Subcutaneous abdominal adipose tissue (tissue), 5 donors: Measurements from ENCODE around the gene METAP1.

Source experiments
- H3K27ac ChIP-seq: one replicate; pipeline ENCODE4 v1.7.0; 2013; ENCODE audit warnings: low read depth, mild to moderate bottlenecking, inconsistent platforms, low read length, moderate library complexity
- H3K27me3 ChIP-seq, 5 donors: one replicate each; pipeline ENCODE4 v1.7.0; 2013; ENCODE audit warnings: low read length in 5 of 5, inconsistent platforms in 1 of 5; ENCODE audit not compliant: control insufficient read depth in 5 of 5, insufficient read depth in 4 of 5
- H3K36me3 ChIP-seq, 5 donors: one replicate each; pipeline ENCODE4 v1.7.0; 2013; ENCODE audit warnings: low read length in 5 of 5; ENCODE audit not compliant: control insufficient read depth in 5 of 5, insufficient read depth in 5 of 5
- H3K4me1 ChIP-seq, 5 donors: one replicate each; pipeline ENCODE4 v1.7.0; 2013; ENCODE audit warnings: low read length in 5 of 5, mild to moderate bottlenecking in 3 of 5, moderate library complexity in 1 of 5; ENCODE audit not compliant: control insufficient read depth in 5 of 5, insufficient read depth in 5 of 5
- H3K4me3 ChIP-seq, 5 donors: one replicate each; pipeline ENCODE4 v1.7.0; 2013; ENCODE audit warnings: low read length in 5 of 5, low read depth in 1 of 5
- H3K9ac ChIP-seq, 5 donors: one replicate each; pipeline ENCODE4 v1.7.0; 2013; ENCODE audit warnings: low read length in 5 of 5, mild to moderate bottlenecking in 4 of 5, moderate library complexity in 3 of 5
- H3K9me3 ChIP-seq, 5 donors: one replicate each; pipeline ENCODE4 v1.7.0; 2013; ENCODE audit warnings: low read length in 5 of 5; ENCODE audit not compliant: control insufficient read depth in 5 of 5
- donor health status: healthy.
- donor health status: healthy.
- donor health status: healthy.
- donor health status: healthy.
- donor health status: healthy.

The METAP1 gene

DNA sequence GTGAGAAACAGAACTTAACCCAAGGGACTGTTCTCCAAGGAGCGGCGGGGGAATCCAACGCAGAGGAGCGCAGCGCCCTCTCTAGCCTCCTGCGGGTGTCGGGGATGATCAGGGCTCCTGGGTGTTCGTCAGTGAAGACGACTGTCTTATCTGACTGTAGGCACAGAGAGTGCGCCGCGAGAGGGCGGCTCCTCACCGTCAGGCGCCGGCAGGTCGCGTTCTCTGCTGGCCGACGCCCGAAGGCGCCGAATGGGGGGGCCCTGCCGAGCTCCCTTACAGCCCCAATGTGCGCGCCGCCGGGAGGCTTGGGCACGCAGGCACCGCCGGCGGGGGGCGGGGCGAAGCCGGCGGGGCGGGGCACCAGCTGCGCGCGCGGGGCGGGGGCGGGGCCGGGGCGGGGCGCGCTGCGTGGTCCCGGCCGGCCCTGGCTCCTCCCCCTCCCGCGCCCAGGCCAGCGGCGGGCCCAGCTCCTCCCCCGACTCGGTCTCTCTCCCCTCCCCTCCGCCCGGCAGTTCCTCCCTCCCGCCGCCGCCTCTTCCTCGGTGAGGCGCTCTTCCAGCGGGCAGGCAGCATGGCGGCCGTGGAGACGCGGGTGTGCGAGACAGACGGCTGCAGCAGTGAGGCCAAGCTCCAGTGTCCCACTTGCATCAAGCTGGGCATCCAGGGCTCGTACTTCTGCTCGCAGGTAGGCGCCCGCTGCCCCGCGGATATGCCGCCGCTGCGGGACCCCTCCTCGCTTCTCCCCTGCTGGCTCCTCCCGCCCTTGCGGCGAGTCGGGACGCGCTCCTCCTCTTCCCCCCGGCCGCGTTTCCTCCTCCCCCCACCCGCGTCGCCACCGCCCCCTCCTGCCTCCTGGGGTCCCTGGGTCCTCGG lies at the start of gene METAP1:
METAP1 (plus strand) TSS at position 539 of the 873 bp plus-strand sequence; CDS start at position 572, 33 bp downstream.
- H3K9me3 ChIP-seq, result no peaks in the 10 kb centered on the region
- H3K4me3 ChIP-seq, result peak within 1 kb of the TSS; percentile 79 to 99 (median 90)
- no peaks in the 10 kb centered on the region for H3K36me3 ChIP-seq
- H3K27me3 ChIP-seq, result no peaks in the 10 kb centered on the region
- peak within 1 kb of the TSS; percentile 86 to 97 (median 92) for H3K9ac ChIP-seq
- peaks cover 0 to 20% (median 13%) of the 10 kb centered on the region in 5 donors for H3K4me1 ChIP-seq
- H3K27ac ChIP-seq, result peak within 1 kb of the TSS; percentile 95

DNA sequence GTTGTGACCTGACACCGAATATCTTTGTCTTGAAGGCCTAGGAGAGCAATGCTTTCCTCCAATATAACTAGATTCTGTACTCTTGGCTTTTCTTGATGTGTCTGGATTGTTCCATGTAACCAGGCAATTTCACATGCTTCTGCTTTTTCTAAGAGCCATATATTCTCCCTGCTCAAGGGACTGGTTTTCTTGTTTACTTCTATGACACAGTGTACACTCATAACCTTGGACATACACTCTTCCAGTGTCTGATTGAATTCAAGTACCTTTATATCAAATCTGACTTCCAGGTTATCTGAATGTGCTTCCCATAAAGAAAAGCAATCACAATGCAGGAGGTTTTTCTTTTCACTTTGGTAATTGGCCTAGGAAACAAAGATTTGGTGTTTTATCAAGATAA lies 49.2 kb upstream of the METAP1 start:
- no peaks in the 10 kb centered on the region for H3K9me3 ChIP-seq
- no peaks in the 10 kb centered on the region for H3K27me3 ChIP-seq
- H3K36me3 ChIP-seq, result no peaks in the 10 kb centered on the region
- no peak overlapping the region for H3K27ac ChIP-seq
- H3K4me3 ChIP-seq, result no peak overlapping the region
- H3K9ac ChIP-seq, result no peak overlapping the region
- H3K4me1 ChIP-seq, result no peaks in the 10 kb centered on the region

DNA sequence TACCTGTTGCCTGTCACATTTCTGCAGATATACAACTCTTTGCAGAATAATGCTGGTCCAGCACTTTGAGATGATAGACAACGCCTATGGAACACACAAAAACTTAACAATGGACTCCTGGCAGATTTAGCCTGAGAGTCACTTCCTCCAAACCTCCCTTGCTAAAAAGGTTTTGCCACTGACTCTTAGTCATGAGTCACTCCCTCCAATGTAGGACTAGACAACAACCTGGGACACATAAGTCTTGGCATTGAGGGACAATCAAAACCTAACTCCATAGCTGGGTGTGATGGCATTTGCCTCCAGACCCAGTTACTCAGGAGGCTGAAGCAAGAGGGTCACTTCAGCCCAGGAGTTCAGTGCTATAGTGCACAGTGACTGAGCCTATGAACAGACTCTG lies 44.6 kb upstream of the METAP1 start:
- no peak overlapping the region for H3K4me3 ChIP-seq
- no peaks in the 10 kb centered on the region for H3K4me1 ChIP-seq
- H3K9ac ChIP-seq, result no peak overlapping the region
- H3K27me3 ChIP-seq, result no peaks in the 10 kb centered on the region
- H3K9me3 ChIP-seq, result no peaks in the 10 kb centered on the region
- H3K36me3 ChIP-seq, result no peaks in the 10 kb centered on the region
- no peak overlapping the region for H3K27ac ChIP-seq

DNA sequence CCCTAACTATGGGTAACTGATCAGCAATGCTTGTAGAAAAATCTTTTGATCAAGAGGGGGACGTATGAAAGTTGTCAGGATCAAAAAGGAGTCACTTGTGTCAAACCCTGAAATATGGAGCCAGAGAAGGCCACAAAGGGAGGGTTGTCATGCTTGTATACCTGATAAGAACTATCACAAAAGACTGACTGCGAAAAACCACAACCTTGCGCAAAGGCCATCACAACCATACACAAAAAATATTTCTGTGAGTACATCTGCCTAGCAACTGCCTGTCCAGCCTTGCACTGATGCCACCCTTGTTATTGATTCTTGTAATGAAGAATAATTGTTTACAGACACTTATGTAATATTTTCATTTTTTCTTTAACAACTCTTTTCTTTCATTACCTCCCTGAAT lies 43.8 kb upstream of the METAP1 start:
- Histone ChIP-seq H3K4me3 (no peak overlapping the region), H3K27me3 (no peaks in the 10 kb centered on the region), H3K4me1 (no peaks in the 10 kb centered on the region)

DNA sequence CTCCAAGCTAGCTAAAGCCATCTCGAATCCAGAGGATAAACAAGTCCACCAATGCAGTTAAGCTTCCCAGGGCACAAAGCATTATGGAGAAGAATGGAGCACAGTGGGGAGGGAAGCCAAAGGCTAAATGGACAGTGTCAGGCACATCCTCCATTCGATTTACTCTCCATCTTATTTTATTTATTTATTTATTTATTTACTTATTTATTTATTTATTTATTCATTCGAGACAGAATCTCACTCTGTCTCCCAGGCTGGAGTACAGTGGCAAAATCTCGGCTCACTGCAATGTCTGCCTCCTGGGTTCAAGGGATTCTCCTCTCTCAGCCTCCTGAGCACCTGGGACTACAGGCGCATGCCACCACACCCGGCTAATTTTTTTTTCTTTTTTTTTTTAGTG lies 40.3 kb upstream of the METAP1 start:
- H3K27ac ChIP-seq, result no peak overlapping the region
- no peaks in the 10 kb centered on the region for H3K9me3 ChIP-seq
- no peak overlapping the region for H3K4me3 ChIP-seq
- H3K9ac ChIP-seq, result no peak overlapping the region
- no peaks in the 10 kb centered on the region for H3K36me3 ChIP-seq
- no peaks in the 10 kb centered on the region for H3K4me1 ChIP-seq
- H3K27me3 ChIP-seq, result no peaks in the 10 kb centered on the region

More for the DNA sequence above, 43.8 kb upstream of the METAP1 start:
- Histone ChIP-seq H3K36me3 (no peaks in the 10 kb centered on the region), H3K27ac (no peak overlapping the region), H3K9me3 (no peaks in the 10 kb centered on the region), H3K9ac (no peak overlapping the region)

DNA sequence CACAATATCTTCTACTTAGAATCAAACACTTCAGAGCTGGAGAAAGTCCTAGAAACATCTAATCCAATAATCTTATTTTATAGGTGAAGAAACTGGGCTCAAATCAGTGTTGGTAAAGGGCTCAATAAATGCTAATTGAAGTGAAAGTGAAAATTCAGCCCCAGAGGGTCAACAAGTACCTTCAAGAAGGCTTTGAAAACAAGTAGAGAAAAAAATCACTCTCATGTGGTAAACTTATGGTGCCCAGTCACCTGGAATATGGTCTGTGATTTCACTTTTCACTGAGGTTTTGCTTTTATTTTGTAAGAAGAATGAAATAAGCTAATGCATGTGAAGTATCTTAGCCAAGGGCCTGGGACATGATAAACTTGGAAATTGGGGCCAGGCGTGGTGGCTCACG lies 37.5 kb upstream of the METAP1 start:
- no peak overlapping the region for H3K27ac ChIP-seq
- no peaks in the 10 kb centered on the region for H3K9me3 ChIP-seq
- H3K4me3 ChIP-seq, result no peak overlapping the region
- no peak overlapping the region for H3K9ac ChIP-seq
- H3K36me3 ChIP-seq, result no peaks in the 10 kb centered on the region
- no peaks in the 10 kb centered on the region for H3K27me3 ChIP-seq
- H3K4me1 ChIP-seq, result no peaks in the 10 kb centered on the region

DNA sequence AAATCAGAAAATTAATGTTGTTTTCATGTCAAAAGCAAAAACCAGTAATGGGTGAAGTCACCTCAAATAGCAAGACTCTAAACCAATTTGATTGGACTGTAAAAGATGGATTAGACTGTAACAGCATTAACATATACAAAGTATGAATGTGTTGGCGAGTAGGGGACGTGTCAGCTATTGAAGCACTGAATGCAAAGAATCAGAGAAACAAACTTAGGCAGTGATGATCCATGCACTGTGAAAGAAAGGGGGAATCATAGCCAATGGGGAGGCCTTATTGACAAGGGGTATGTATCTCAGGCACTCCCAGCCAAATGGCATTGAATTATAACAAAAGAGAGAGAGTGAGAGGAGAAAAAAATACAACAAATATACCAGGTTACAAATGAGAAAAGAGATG lies 36.1 kb upstream of the METAP1 start:
- H3K27ac ChIP-seq, result no peak overlapping the region
- no peaks in the 10 kb centered on the region for H3K27me3 ChIP-seq
- no peaks in the 10 kb centered on the region for H3K9me3 ChIP-seq
- no peak overlapping the region for H3K9ac ChIP-seq
- no peaks in the 10 kb centered on the region for H3K4me1 ChIP-seq
- no peak overlapping the region for H3K4me3 ChIP-seq
- H3K36me3 ChIP-seq, result no peaks in the 10 kb centered on the region

DNA sequence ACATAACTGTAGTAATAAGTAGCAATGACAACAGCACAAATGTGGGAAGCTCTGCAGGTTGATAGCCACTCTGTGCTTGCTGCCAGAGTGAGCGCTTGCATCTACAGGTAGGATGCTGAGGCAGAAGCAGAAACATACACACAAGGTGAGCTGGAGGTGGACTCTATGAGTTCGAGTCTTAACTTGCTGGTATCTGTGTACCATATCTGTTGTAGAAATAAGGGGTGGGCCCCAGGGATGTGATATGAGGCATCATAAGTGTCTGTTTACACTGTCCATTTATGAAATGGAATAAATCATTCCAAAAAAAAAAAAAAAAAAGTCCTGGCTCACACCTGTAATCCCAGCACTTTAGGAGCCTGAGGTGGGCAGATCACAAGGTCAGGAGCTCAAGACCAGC lies 33.8 kb upstream of the METAP1 start:
- no peaks in the 10 kb centered on the region for H3K9me3 ChIP-seq
- H3K36me3 ChIP-seq, result no peaks in the 10 kb centered on the region
- H3K4me3 ChIP-seq, result no peak overlapping the region
- H3K9ac ChIP-seq, result no peak overlapping the region
- H3K27me3 ChIP-seq, result no peaks in the 10 kb centered on the region
- H3K4me1 ChIP-seq, result no peaks in the 10 kb centered on the region
- no peak overlapping the region for H3K27ac ChIP-seq

DNA sequence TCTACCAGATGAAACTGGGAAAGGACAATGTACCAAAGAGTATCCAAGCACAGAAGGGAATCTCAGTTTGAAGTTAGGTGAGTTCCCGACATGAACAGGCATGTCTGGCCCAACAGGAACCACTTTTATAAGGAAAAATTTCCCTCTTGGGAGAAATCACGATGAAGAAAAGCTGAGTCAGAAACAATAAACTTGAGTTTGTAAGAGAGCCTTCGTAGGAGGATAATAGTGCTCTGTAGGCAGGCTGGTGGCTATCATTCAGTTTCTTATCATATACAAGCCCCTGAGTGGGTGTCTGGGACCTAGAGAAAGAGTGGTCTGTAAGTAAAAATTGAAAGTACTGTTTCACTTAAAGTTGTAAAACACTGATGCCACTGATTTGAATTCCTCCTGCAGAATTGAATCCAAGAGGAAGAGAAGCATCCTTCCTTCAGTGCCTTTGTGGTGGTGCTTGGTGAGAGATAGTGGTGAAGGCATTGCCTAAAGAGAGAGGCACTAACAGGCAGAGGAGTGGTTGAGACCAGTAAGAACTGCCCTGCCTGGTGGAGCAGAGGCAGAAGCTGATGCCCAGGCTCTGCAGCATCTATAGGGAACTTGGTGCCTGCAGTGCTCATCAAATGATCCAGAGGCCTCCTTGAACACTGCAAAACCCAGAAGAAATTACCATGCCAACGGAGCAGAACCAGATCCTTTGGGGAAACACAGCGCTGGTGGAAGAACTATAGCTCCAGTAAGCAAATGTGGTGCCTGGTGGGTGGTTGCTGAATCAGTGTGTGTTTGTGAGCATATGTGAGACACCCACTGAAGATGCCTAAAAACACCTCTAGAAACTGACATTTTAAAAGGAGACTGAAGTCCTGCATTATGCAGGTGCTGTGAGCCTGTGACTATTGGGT lies 31.7 kb upstream of the METAP1 start:
- no peak overlapping the region for H3K27ac ChIP-seq
- H3K4me1 ChIP-seq, result no peaks in the 10 kb centered on the region
- no peaks in the 10 kb centered on the region for H3K36me3 ChIP-seq
- no peaks in the 10 kb centered on the region for H3K27me3 ChIP-seq
- no peak overlapping the region for H3K9ac ChIP-seq
- no peak overlapping the region for H3K4me3 ChIP-seq
- H3K9me3 ChIP-seq, result no peaks in the 10 kb centered on the region

DNA sequence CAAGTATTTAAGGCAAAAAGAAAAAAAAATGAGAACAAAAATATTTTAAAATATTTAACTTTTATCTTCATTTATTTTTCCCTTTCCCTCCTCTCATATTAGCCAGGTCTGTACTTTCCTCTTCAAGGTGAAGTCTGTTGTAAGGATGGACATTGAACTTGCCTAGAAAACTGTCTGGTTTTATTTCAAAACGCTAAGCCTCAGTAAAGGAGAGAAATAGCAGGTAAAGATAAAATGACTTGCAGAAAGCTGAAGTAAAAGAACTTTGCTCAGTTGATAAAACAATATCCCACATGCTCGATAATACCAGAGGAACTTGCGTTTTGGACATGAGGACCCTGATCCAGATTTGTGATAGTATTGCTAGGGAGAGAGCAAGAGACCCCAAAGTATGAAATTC lies 28.6 kb upstream of the METAP1 start:
- Histone ChIP-seq H3K4me1 (no peaks in the 10 kb centered on the region), H3K9me3 (no peaks in the 10 kb centered on the region), H3K27ac (no peak overlapping the region), H3K27me3 (no peaks in the 10 kb centered on the region), H3K36me3 (no peaks in the 10 kb centered on the region), H3K9ac (no peak overlapping the region), H3K4me3 (no peak overlapping the region)
